Prostate gland (tissue), 2 donors: ENCODE results near the gene POU3F4.

Experiments used
- POLR2A ChIP-seq: fragments of 450-650 bp; IDR thresholded peaks from one replicate; pipeline ENCODE4 v1.6.1; 2016; ENCODE audit warnings: antibody characterized with exemption, mild to moderate bottlenecking
- TF ChIP-seq, protein P1 (sequence below), 4 experiments: fragments of 200-600 bp in 2 of 4; fragments of 450-650 bp in 2 of 4; sonication (generic) in 2 of 4; IDR thresholded peaks; 1 replicate in 3 of 4; 2 replicates in 1 of 4; pipeline ENCODE4 v1.5.1; 2016 to 2019; ENCODE audit warnings: antibody characterized with exemption in 4 of 4, mild to moderate bottlenecking in 2 of 4, moderate library complexity in 2 of 4

DNA sequence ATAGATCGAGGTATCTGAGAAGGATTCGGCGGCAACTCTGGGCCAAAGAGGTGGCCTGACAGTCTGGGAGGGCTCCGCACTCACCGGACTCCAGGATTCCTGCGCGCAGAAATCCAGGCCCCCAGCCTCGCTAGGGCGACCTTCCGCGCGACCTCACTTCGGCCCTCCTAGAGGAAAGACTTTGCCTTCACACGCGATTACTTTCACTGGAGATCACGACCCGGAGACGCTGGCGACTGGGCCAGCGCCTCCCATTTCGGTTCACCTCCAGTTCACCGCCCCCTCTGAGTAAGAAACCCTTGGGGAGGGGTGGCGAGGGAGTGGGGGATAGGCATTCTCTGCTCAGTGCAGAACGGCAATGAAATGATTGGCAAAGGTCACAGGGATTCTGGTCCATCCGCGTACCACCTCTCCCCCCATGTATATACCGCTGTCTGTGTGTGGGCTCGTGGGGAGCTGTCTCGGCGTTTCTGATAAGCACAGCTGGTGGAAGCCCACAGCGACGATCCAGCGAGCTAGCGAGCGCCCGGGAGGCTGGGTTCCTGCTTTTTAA lies 2.5 kb downstream of the POU3F4 start:
- no peak for TF ChIP-seq POLR2A
- TF ChIP-seq, protein P1, sequence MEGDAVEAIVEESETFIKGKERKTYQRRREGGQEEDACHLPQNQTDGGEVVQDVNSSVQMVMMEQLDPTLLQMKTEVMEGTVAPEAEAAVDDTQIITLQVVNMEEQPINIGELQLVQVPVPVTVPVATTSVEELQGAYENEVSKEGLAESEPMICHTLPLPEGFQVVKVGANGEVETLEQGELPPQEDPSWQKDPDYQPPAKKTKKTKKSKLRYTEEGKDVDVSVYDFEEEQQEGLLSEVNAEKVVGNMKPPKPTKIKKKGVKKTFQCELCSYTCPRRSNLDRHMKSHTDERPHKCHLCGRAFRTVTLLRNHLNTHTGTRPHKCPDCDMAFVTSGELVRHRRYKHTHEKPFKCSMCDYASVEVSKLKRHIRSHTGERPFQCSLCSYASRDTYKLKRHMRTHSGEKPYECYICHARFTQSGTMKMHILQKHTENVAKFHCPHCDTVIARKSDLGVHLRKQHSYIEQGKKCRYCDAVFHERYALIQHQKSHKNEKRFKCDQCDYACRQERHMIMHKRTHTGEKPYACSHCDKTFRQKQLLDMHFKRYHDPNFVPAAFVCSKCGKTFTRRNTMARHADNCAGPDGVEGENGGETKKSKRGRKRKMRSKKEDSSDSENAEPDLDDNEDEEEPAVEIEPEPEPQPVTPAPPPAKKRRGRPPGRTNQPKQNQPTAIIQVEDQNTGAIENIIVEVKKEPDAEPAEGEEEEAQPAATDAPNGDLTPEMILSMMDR (IDR thresholded peaks at IDR 0.05): no peak
